ENCODE data around the gene C20orf141.

Gene C20orf141

GRCh38 chr20:2849529-2849928 is 34.7 kb downstream of the C20orf141 start:
- no peak for DNase-seq (ENCODE audit: low read depth in 3 of 3)

GRCh38 chr20:2851086-2851485 is 36.3 kb downstream of the C20orf141 start:
- no peak for DNase-seq (ENCODE audit: low read depth in 3 of 3)

GRCh38 chr20:2858591-2858990 is 43.8 kb downstream of the C20orf141 start:
- no peak for DNase-seq (ENCODE audit: low read depth in 3 of 3)

DNA sequence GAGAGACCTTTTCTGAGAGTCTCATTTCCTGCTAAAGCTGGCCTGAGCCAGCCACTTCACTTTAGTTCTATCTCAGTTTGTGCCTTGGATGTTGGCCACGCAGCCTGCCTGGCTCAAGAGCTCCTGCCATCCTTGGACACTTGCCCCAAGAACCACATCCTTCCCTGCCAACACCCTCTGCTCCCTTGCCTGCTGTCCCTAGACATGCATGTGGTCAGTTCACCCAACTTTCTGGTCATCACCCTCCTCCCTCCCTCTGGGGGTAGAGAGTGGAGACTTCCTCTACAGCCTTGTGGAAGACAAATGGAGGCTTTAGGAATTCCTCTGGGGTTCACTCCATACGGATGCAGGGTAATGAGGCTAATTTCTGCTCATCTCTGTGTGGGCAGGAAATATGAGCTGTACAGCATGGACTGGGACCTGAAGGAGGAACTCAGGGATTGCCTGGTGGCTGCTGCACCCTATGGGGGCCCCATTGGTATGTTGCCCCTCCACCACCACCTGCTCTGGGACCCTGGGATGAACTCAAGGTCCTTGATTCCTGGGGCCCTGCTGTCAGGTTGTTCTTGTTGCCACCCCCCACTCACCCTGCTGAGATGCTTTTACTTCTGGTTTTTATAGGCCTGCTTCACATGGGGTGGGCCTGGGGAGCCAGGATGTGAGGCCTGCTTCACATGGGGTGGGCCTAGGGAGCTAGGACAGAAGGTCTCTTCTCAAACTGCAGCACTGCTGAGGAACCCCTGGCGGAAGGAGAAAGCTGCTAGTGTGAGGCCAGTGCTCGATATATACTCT is 44.7 kb downstream of the C20orf141 start:
- no peak for DNase-seq (ENCODE audit: low read depth in 3 of 3)

GRCh38 chr20:2864626-2865025 is 49.8 kb downstream of the C20orf141 start:
- DNase-seq (ENCODE audit: low read depth in 3 of 3): no peak

DNA sequence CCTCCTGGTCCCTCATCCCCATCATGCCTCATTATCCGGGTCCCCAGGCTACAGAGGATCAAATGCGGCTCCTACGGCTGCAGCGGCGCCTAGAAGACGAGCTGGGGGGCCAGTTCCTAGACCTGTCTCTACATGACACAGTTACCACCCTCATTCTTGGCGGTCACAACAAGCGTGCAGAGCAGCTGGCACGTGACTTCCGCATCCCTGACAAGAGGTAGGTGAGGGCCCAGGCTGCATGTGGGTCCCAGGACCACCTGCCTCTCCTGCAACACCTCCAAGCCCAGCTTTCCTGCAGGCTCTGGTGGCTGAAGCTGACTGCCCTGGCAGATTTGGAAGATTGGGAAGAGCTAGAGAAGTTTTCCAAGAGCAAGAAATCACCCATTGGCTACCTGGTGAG is 50.3 kb downstream of the C20orf141 start:
- DNase-seq (ENCODE audit: low read depth in 3 of 3): no peak

All from stimulated activated CD4-positive, alpha-beta T cell treated with anti-CD3 and anti-CD28 coated beads, TNF-alpha, amount 100 ng/mL, for 4 hours (primary cell).